GM18868 (cell line): ENCODE data around the gene TCF4.

Source experiments
- ATAC-seq: cut with Tn5 transposase; IDR thresholded peaks from one replicate; pipeline ENCODE4 v1.9.1; 2021; ENCODE audit warnings: mild to moderate bottlenecking, moderate library complexity; ENCODE audit not compliant: unreplicated experiment

Gene TCF4

GRCh38 chr18:55219823-55220222 is 368.2 kb downstream of the TCF4 start:
- ATAC-seq, result no peak

GRCh38 chr18:55219059-55219458 is 368.9 kb downstream of the TCF4 start:
- ATAC-seq, result no peak

- ATAC-seq, result no peak
Observed at GRCh38 chr18:55214969-55215368, 373.0 kb downstream of the TCF4 start.

- ATAC-seq, result no peak
Observed at GRCh38 chr18:55214534-55214933, 373.5 kb downstream of the TCF4 start.

- ATAC-seq, result no peak
Observed at GRCh38 chr18:55213586-55213985, 374.4 kb downstream of the TCF4 start.

GRCh38 chr18:55206927-55207326 is 381.1 kb downstream of the TCF4 start:
- no peak for ATAC-seq

- ATAC-seq, result no peak
Observed at GRCh38 chr18:55202232-55202917, 385.6 kb downstream of the TCF4 start.

- ATAC-seq, result no peak
Observed at GRCh38 chr18:55199291-55199963, 388.6 kb downstream of the TCF4 start.

GRCh38 chr18:55195863-55196262 is 392.1 kb downstream of the TCF4 start:
- ATAC-seq, result no peak

- ATAC-seq, result no peak
Observed at GRCh38 chr18:55189972-55190371, 398.0 kb downstream of the TCF4 start.

GRCh38 chr18:55186588-55186987 is 401.4 kb downstream of the TCF4 start:
- ATAC-seq, result no peak

GRCh38 chr18:55185391-55185790 is 402.6 kb downstream of the TCF4 start:
- no peak for ATAC-seq

GRCh38 chr18:55179835-55180234 is 408.2 kb downstream of the TCF4 start:
- ATAC-seq, result no peak

- ATAC-seq, result no peak
Observed at GRCh38 chr18:55179425-55179824, 408.6 kb downstream of the TCF4 start.

- no peak for ATAC-seq
Observed at GRCh38 chr18:55173291-55173690, 414.7 kb downstream of the TCF4 start.
